GM23338 (cell line): ENCODE results near the gene ABCC9.

Experiments
- CREB1 ChIP-seq: fragments of 250-450 bp; sonication (Bioruptor Pico); IDR thresholded peaks from 2 replicates; pipeline ENCODE4 v1.5.0; 2020; ENCODE audit warnings: low read depth, mild to moderate bottlenecking, moderate library complexity
- CTCF ChIP-seq, 2 experiments: fragments of 200-600 bp in 1 of 2; sonication (generic) in 1 of 2; conservative IDR thresholded peaks; 2 replicates each; pipeline versions ENCODE4 v1.5.1 to v1.6.1; 2016 to 2017; ENCODE audit warnings: antibody characterized with exemption in 2 of 2, low read depth in 2 of 2, mild to moderate bottlenecking in 2 of 2, moderate library complexity in 1 of 2
- EZH2 ChIP-seq: fragments of 200-600 bp; sonication (generic); IDR thresholded peaks from one replicate; pipeline ENCODE4 v1.8.0; 2017; ENCODE audit warnings: antibody characterized with exemption, mild to moderate bottlenecking, low read depth; ENCODE audit not compliant: unreplicated experiment
- EZH2phosphoT487 ChIP-seq: fragments of 200-600 bp; sonication (generic); IDR thresholded peaks from one replicate; pipeline ENCODE4 v1.8.1; 2018; ENCODE audit warnings: antibody characterized with exemption; ENCODE audit not compliant: unreplicated experiment
- NANOG ChIP-seq: IDR thresholded peaks from 2 replicates; pipeline ENCODE4 v1.6.1; 2016; ENCODE audit warnings: antibody characterized with exemption, borderline replicate concordance
- POLR2AphosphoS5 ChIP-seq: IDR thresholded peaks from 2 replicates; pipeline ENCODE4 v1.6.1; 2016; ENCODE audit warnings: antibody characterized with exemption, low read depth

- no peak for TF ChIP-seq CTCF (conservative IDR thresholded peaks at IDR 0.05; ENCODE audit: low read depth in 2 of 2)
- no peak for TF ChIP-seq CREB1 (CRISPR knock-in tag)
- TF ChIP-seq EZH2: no peak
- TF ChIP-seq POLR2AphosphoS5: no peak
- no peak for TF ChIP-seq NANOG
- no peak for TF ChIP-seq EZH2phosphoT487
These were observed 9.4 kb upstream of the ABCC9 start for GRCh38 chr12:21950649-21951048.
